Neural cell (in vitro differentiated cells): ENCODE measurements around the gene MAP2. TPM values are rescaled to one million over a fixed set of nuclear protein-coding genes. Genes with fewer than 3 reads are reported as not detected.
A peak's percentile ranks its signal among the peaks of the same experiment; 100 is the strongest.

Experiments
- H2AFZ ChIP-seq: fragments of 200-600, 300-800 bp; sonication (generic), shearing (Covaris generic); 2 replicates; pipeline ENCODE4 v1.6.0; 2014; ENCODE audit warnings: low read depth, mild to moderate bottlenecking, antibody characterized with exemption, low read length, moderate library complexity
- H3F3A ChIP-seq: fragments of 200-600 bp; shearing (Covaris generic); 2 replicates; pipeline ENCODE4 v1.6.1; 2016; ENCODE audit warnings: mild to moderate bottlenecking, moderate library complexity, mixed read lengths, antibody characterized with exemption, low read length; ENCODE audit not compliant: insufficient read depth, poor library complexity, severe bottlenecking
- H3K27ac ChIP-seq: fragments of 200-600, 300-800 bp; sonication (generic), shearing (Covaris generic); 2 replicates; pipeline ENCODE4 v1.5.1; 2014; ENCODE audit warnings: mild to moderate bottlenecking, low read length, moderate library complexity
- H3K27me3 ChIP-seq: fragments of 300-800, 200-600 bp; sonication (generic), shearing (Covaris generic); 2 replicates; pipeline ENCODE4 v1.6.0; 2014; ENCODE audit warnings: mild to moderate bottlenecking, low read depth, low read length, moderate library complexity; ENCODE audit not compliant: insufficient read depth
- H3K36me3 ChIP-seq: fragments of 300-800, 200-600 bp; sonication (generic), shearing (Covaris generic); 2 replicates; pipeline ENCODE4 v1.5.1; 2014; ENCODE audit warnings: mild to moderate bottlenecking, antibody characterized with exemption, low read length, moderate library complexity; ENCODE audit not compliant: insufficient read depth
- H3K4me2 ChIP-seq: fragments of 300-800, 200-600 bp; sonication (generic), shearing (Covaris generic); 2 replicates; pipeline ENCODE4 v1.6.0; 2014; ENCODE audit warnings: mild to moderate bottlenecking, low read length
- H3K4me3 ChIP-seq: fragments of 300-800, 200-600 bp; sonication (generic), shearing (Covaris generic); 2 replicates; pipeline ENCODE4 v1.5.1; 2014; ENCODE audit warnings: mild to moderate bottlenecking, low read length, moderate library complexity
- H3K79me2 ChIP-seq: fragments of 200-600 bp; shearing (Covaris generic); replicated peaks from 2 replicates; pipeline ENCODE4 v1.6.0; 2014; ENCODE audit warnings: mild to moderate bottlenecking, low read length, moderate library complexity; ENCODE audit not compliant: insufficient read depth
- H3K9ac ChIP-seq: fragments of 300-800, 200-600 bp; sonication (generic), shearing (Covaris generic); 2 replicates; pipeline ENCODE4 v1.6.1; 2016; ENCODE audit warnings: mild to moderate bottlenecking, low read length, mixed read lengths
- H3K9me2 ChIP-seq: fragments of 200-600 bp; shearing (Covaris generic); 2 replicates; pipeline ENCODE4 v1.6.1; 2016; ENCODE audit warnings: mild to moderate bottlenecking, low read length, mixed read lengths; ENCODE audit not compliant: insufficient read depth
- H3K9me3 ChIP-seq: fragments of 200-600, 300-800 bp; sonication (generic), shearing (Covaris generic); 2 replicates; pipeline ENCODE4 v1.6.1; 2016; ENCODE audit warnings: mild to moderate bottlenecking, mixed run types, low read length, moderate library complexity, mixed read lengths
- H4K20me1 ChIP-seq: fragments of 200-600 bp; shearing (Covaris generic); 2 replicates; pipeline ENCODE4 v1.6.1; 2016; ENCODE audit warnings: mild to moderate bottlenecking, mixed run types; ENCODE audit not compliant: insufficient read depth
- CTCF ChIP-seq: fragments of 450-650 bp; IDR thresholded peaks from 2 replicates; pipeline ENCODE4 v1.5.1; 2014; ENCODE audit warnings: antibody characterized with exemption, mild to moderate bottlenecking, moderate library complexity; ENCODE audit not compliant: poor library complexity, severe bottlenecking
- EP300 ChIP-seq: fragments of 450-650 bp; conservative IDR thresholded peaks from 2 replicates; pipeline ENCODE4 v1.6.1; 2014; ENCODE audit warnings: antibody characterized with exemption, mild to moderate bottlenecking, moderate library complexity; ENCODE audit not compliant: poor library complexity, severe bottlenecking
- POLR2AphosphoS5 ChIP-seq: IDR thresholded peaks from 2 replicates; pipeline ENCODE4 v1.6.1; 2012
- RAD21 ChIP-seq: fragments of 450-650 bp; conservative IDR thresholded peaks from 2 replicates; pipeline ENCODE4 v1.6.1; 2014; ENCODE audit warnings: antibody characterized with exemption, mild to moderate bottlenecking, moderate library complexity
- REST ChIP-seq: IDR thresholded peaks from 2 replicates; pipeline ENCODE4 v1.6.1; 2012; ENCODE audit warnings: borderline replicate concordance
- SMC3 ChIP-seq: fragments of 450-650 bp; conservative IDR thresholded peaks from 2 replicates; pipeline ENCODE4 v1.6.1; 2014; ENCODE audit warnings: antibody characterized with exemption, mild to moderate bottlenecking, moderate library complexity; ENCODE audit not compliant: poor library complexity
- polyA plus RNA-seq: library from polyadenylated mRNA; depleted of rRNA; stranded (reverse); fragments of >200 nt; gene quantifications from 2 replicates; pipeline ENCODE4 v1.2.3, GENCODE V29; 2014

Gene MAP2
- polyA plus RNA-seq, 1 donor from 2014 or later = 450 TPM

- Histone ChIP-seq H3F3A (peaks cover 5% of the 10 kb centered on the region), H3K36me3 (no peaks in the 10 kb centered on the region), H3K4me3 (no peak overlapping the region), H3K9me3 (no peaks in the 10 kb centered on the region), H2AFZ (no peak overlapping the region), H3K9me2 (no peaks in the 10 kb centered on the region), H3K27me3 (no peaks in the 10 kb centered on the region), H3K9ac (no peak overlapping the region), H4K20me1 (no peaks in the 10 kb centered on the region), H3K27ac (no peak overlapping the region), H3K79me2 (peaks cover 21% of the 10 kb centered on the region), H3K4me2 (no peak overlapping the region)
- TF ChIP-seq SMC3 (no peak), POLR2AphosphoS5 (peak; percentile 87), EP300 (peak; percentile 75), REST (peak; percentile 66)
Measured at GRCh38 chr2:209495855-209496585, 72.2 kb downstream of the MAP2 start.

GRCh38 chr2:209496586-209496982 lies 72.7 kb downstream of the MAP2 start:
- H3K27me3 ChIP-seq = no peaks in the 10 kb centered on the region
- H3K36me3 ChIP-seq = no peaks in the 10 kb centered on the region
- peaks cover 26% of the 10 kb centered on the region for H3K79me2 ChIP-seq
- TF ChIP-seq REST (no peak), RAD21 (no peak), CTCF (no peak)
- H4K20me1 ChIP-seq = no peaks in the 10 kb centered on the region
- H3K9ac ChIP-seq = no peak overlapping the region
- H3K27ac ChIP-seq = no peak overlapping the region
- peaks cover 5% of the 10 kb centered on the region for H3F3A ChIP-seq
- H3K4me2 ChIP-seq = no peak overlapping the region
- no peaks in the 10 kb centered on the region for H3K9me3 ChIP-seq
- no peak overlapping the region for H3K4me3 ChIP-seq
- H2AFZ ChIP-seq = no peak overlapping the region
- no peaks in the 10 kb centered on the region for H3K9me2 ChIP-seq
